ENCODE results near the gene DEF6.

The DEF6 gene

DNA sequence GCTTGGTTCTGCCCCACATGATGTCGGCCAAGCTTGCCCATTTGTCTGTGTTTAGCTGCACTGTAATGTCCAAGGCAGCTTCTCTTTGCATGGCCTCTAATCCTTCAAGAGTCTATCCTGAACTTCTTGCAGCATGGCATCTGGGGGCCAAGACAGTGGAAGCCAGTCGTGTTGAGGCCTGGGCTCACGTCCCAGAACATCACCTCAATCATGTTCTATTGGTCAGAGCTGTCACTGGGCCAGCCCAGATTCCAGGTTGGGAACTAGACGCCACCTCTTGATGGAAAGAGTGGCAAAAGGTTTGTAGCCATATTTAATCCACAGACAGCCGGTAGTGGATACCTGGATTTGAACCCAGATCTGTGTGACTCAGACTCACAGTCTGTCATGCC is 70.0 kb downstream of the DEF6 start:
- DNase-seq = no peak
- Mint-ChIP-seq H3K27ac (peak overlapping the region; percentile 46), H3K4me3 (no peak overlapping the region), H3K36me3 (ENCODE audit: low read depth) (peaks cover 15% of the 10 kb centered on the region), H3K4me1 (peaks cover 69% of the 10 kb centered on the region), H3K27me3 (ENCODE audit: low read depth, poor library complexity) (peaks cover 3% of the 10 kb centered on the region), H3K9me3 (no peaks in the 10 kb centered on the region)
- no peak for TF ChIP-seq CTCF (IDR thresholded peaks at IDR 0.05)

- no peak for TF ChIP-seq CTCF (IDR thresholded peaks at IDR 0.05)
- Mint-ChIP-seq H3K27ac (peak overlapping the region; percentile 57), H3K9me3 (no peaks in the 10 kb centered on the region), H3K4me1 (peaks cover 63% of the 10 kb centered on the region), H3K36me3 (ENCODE audit: low read depth) (peaks cover 15% of the 10 kb centered on the region), H3K4me3 (no peak overlapping the region), H3K27me3 (ENCODE audit: low read depth, poor library complexity) (peaks cover 3% of the 10 kb centered on the region)
- no peak for DNase-seq
Measured at GRCh38 chr6:35368038-35368887, 70.6 kb downstream of the DEF6 start.

DNA sequence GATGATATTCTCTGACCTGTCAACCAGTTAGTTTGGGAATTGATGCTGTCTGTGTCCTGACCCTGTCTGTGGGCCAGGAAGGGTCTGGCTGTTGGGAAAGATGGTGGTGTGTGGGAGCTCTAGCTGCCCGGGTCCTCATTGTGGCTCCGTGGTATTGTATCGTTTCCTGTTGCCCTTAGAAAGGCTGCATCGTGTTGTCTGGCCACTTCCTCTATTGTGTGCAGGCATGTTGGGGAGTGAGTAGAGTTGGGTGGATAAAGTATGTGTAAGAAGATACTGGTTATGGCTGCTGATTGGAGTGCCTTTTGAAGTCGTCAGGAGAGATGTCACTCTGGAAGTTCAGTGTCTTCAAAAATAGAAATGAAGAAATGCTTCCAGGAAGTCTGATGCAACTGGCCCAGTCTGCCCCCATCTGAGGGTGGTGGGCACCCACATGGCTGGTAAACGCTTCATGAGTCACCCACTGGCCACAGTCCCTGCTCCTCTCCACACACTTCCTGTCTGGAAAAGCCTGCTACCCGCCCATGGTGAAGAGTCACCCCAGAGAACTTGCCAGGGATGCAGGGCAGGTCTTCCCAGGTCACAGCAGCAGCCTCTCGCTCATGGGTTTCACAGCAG is 72.6 kb downstream of the DEF6 start:
- no peak for DNase-seq
- Mint-ChIP-seq H3K36me3 (ENCODE audit: low read depth) (peaks cover 28% of the 10 kb centered on the region), H3K4me3 (no peak overlapping the region), H3K27me3 (ENCODE audit: low read depth, poor library complexity) (peaks cover 3% of the 10 kb centered on the region), H3K27ac (peak overlapping the region; percentile 83), H3K9me3 (peaks cover 4% of the 10 kb centered on the region), H3K4me1 (peaks cover 58% of the 10 kb centered on the region)
- TF ChIP-seq CTCF (IDR thresholded peaks at IDR 0.05) = no peak

DNA sequence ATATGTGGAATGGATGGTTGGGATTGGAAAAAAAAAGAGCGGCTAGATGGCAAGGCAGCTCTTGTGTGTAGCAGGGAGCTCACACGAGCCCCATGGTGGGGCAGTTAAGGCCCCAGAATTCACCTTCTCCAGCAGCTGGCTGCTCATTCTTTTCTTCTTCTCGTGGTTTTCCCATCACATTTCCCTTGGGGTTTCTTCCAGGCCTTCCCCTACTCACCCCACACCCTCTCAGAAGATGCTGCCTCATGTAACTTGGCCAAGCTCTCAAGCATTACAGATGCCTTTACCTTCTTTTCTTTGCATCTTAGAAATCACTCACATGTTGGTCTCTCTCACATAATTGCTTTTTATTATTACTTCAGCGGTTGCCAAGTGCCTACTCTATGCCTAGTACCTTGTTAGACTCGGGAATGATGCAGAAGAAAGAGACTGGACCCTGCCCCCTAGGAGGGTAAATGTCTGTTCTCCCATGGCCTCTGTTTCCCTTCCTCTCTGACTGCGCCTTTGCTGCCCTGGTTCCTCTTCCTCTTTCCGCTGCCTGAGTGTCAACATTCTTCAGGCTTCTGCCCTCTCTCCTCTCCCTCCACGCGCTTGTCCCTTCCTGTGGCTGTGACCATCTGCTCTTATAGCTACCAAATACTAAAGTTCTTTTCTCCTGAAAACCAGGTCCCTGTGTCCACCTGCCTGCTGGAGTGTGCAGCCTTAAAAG is 73.3 kb downstream of the DEF6 start:
- no peak for DNase-seq
- no peak for TF ChIP-seq CTCF (IDR thresholded peaks at IDR 0.05)
- H3K9me3 Mint-ChIP-seq = peaks cover 4% of the 10 kb centered on the region
- H3K27me3 Mint-ChIP-seq (ENCODE audit: low read depth, poor library complexity) = peaks cover 3% of the 10 kb centered on the region
- H3K36me3 Mint-ChIP-seq (ENCODE audit: low read depth) = peaks cover 23% of the 10 kb centered on the region
- H3K27ac Mint-ChIP-seq = peak overlapping the region; percentile 78
- H3K4me3 Mint-ChIP-seq = peak overlapping the region; percentile 33
- H3K4me1 Mint-ChIP-seq = peaks cover 51% of the 10 kb centered on the region
